WTC11 (cell line): ENCODE data around the gene MYH9. TPM values are rescaled to one million over a fixed set of nuclear protein-coding genes. Genes with fewer than 3 reads are reported as not detected.

Experiments used
- ATAC-seq: fragments of 200-7000 bp; cut with Tn5 transposase; 2 replicates; pipeline ENCODE4 v1.10.0; 2021; ENCODE audit warnings: mild to moderate bottlenecking, moderate library complexity
- CTCF ChIA-PET: fragments of 300-600 bp; sonication (Branson Sonifier 250); formaldehyde crosslinking; loops from one replicate; lab custom pipeline; 2021; ENCODE audit warnings: antibody characterized with exemption; lab: Charles Lee
- POLR2A ChIA-PET: fragments of 350-600 bp; sonication (Branson Sonifier 250); formaldehyde crosslinking; loops from one replicate; lab custom pipeline; 2021; ENCODE audit warnings: antibody characterized with exemption; lab: Charles Lee
- DNase-seq: peaks from one replicate; pipeline ENCODE4 v3.0.0; 2021; ENCODE audit warnings: low spot score
- H3K27ac Mint-ChIP-seq: 2 replicates; pipeline ENCODE4 v1.8.0; 2021; ENCODE audit warnings: mixed read lengths
- H3K27me3 Mint-ChIP-seq: 2 replicates; pipeline ENCODE4 v1.8.0; 2021; ENCODE audit warnings: low read depth, mild to moderate bottlenecking, moderate library complexity, mixed read lengths
- H3K36me3 Mint-ChIP-seq: 2 replicates; pipeline ENCODE4 v1.8.0; 2021; ENCODE audit warnings: mixed read lengths
- H3K4me1 Mint-ChIP-seq: 2 replicates; pipeline ENCODE4 v1.8.0; 2022; ENCODE audit warnings: mixed read lengths
- H3K4me3 Mint-ChIP-seq: 2 replicates; pipeline ENCODE4 v1.8.0; 2021; ENCODE audit warnings: mild to moderate bottlenecking, moderate library complexity, mixed read lengths
- H3K9me3 Mint-ChIP-seq: 2 replicates; pipeline ENCODE4 v1.8.0; 2021; ENCODE audit warnings: mixed read lengths
- FOXP1 ChIP-seq: sonication (generic); formaldehyde crosslinking; IDR thresholded peaks from 2 replicates; pipeline ENCODE4 v1.8.0; 2022; ENCODE audit warnings: missing genetic modification reagents, mild to moderate bottlenecking, moderate library complexity, borderline replicate concordance
- GRHL2 ChIP-seq: fragments of 250-450 bp; sonication (Bioruptor Pico); IDR thresholded peaks from 2 replicates; pipeline ENCODE4 v1.8.0; 2022; ENCODE audit warnings: mild to moderate bottlenecking, moderate library complexity; ENCODE audit not compliant: insufficient replicate concordance, severe bottlenecking
- IRF2 ChIP-seq: sonication (generic); formaldehyde crosslinking; IDR thresholded peaks from 2 replicates; pipeline ENCODE4 v1.8.0; 2022; ENCODE audit warnings: low read depth, missing genetic modification reagents, borderline replicate concordance
- KAT7 ChIP-seq: sonication (generic); formaldehyde crosslinking; IDR thresholded peaks from 2 replicates; pipeline ENCODE4 v1.8.1; 2023; ENCODE audit warnings: missing genetic modification reagents, mild to moderate bottlenecking, borderline replicate concordance
- MYBL2 ChIP-seq: sonication (generic); formaldehyde crosslinking; IDR thresholded peaks from 2 replicates; pipeline ENCODE4 v1.8.1; 2023; ENCODE audit warnings: mild to moderate bottlenecking, moderate library complexity, missing genetic modification reagents
- NR3C1 ChIP-seq: sonication (generic); formaldehyde crosslinking; conservative IDR thresholded peaks from 2 replicates; pipeline ENCODE4 v1.8.1; 2023; ENCODE audit warnings: low read depth, mild to moderate bottlenecking, missing genetic modification reagents
- TCF7 ChIP-seq: sonication (generic); formaldehyde crosslinking; IDR thresholded peaks from 2 replicates; pipeline ENCODE4 v1.8.0; 2022; ENCODE audit warnings: mild to moderate bottlenecking, low read depth, missing genetic modification reagents, moderate library complexity
- TEAD4 ChIP-seq: sonication (generic); formaldehyde crosslinking; IDR thresholded peaks from 2 replicates; pipeline ENCODE4 v1.8.0; 2022; ENCODE audit warnings: mild to moderate bottlenecking, missing genetic modification reagents
- ZBTB21 ChIP-seq: sonication (generic); formaldehyde crosslinking; IDR thresholded peaks from 2 replicates; pipeline ENCODE4 v1.8.1; 2023; ENCODE audit warnings: mild to moderate bottlenecking, missing genetic modification reagents, borderline replicate concordance
- ZNF121 ChIP-seq: sonication (generic); formaldehyde crosslinking; IDR thresholded peaks from 2 replicates; pipeline ENCODE4 v1.8.0; 2023; ENCODE audit warnings: missing genetic modification reagents
- ZNF232 ChIP-seq: sonication (generic); formaldehyde crosslinking; IDR thresholded peaks from 2 replicates; pipeline ENCODE4 v1.8.0; 2022; ENCODE audit warnings: mild to moderate bottlenecking, missing genetic modification reagents
- total RNA-seq: library from RNA; stranded (reverse); gene quantifications from 3 replicates; pipeline ENCODE4 v1.2.3, GENCODE V29; 2021
- TF ChIP-seq, protein P1 (sequence below): sonication (generic); formaldehyde crosslinking; IDR thresholded peaks from 2 replicates; pipeline ENCODE4 v1.8.1; 2023; ENCODE audit warnings: mild to moderate bottlenecking, missing genetic modification reagents, moderate library complexity
- TF ChIP-seq, protein P2 (sequence below): sonication (generic); formaldehyde crosslinking; IDR thresholded peaks from 2 replicates; pipeline ENCODE4 v1.8.1; 2023; ENCODE audit warnings: mild to moderate bottlenecking, missing genetic modification reagents, moderate library complexity
- TF ChIP-seq, protein P3 (sequence below): sonication (generic); formaldehyde crosslinking; IDR thresholded peaks from 2 replicates; pipeline ENCODE4 v1.8.0; 2022; ENCODE audit warnings: mild to moderate bottlenecking, missing genetic modification reagents
- TF ChIP-seq, protein P4 (sequence below): sonication (generic); formaldehyde crosslinking; IDR thresholded peaks from 2 replicates; pipeline ENCODE4 v1.8.1; 2023; ENCODE audit warnings: mild to moderate bottlenecking, moderate library complexity, missing genetic modification reagents
- TF ChIP-seq, protein P5 (sequence below): sonication (generic); formaldehyde crosslinking; IDR thresholded peaks from 2 replicates; pipeline ENCODE4 v1.8.0; 2023; ENCODE audit warnings: mild to moderate bottlenecking, missing genetic modification reagents
- TF ChIP-seq, protein P6 (sequence below): sonication (generic); formaldehyde crosslinking; IDR thresholded peaks from 2 replicates; pipeline ENCODE4 v1.8.1; 2022; ENCODE audit warnings: low read depth, missing genetic modification reagents, borderline replicate concordance
- TF ChIP-seq, protein P7 (sequence below): sonication (generic); formaldehyde crosslinking; IDR thresholded peaks from 2 replicates; pipeline ENCODE4 v1.8.1; 2022; ENCODE audit warnings: missing genetic modification reagents, borderline replicate concordance
- TF ChIP-seq, protein P8 (sequence below): sonication (generic); formaldehyde crosslinking; IDR thresholded peaks from 2 replicates; pipeline ENCODE4 v1.8.0; 2022; ENCODE audit warnings: missing genetic modification reagents

The MYH9 gene
- total RNA-seq, 1 experiment from 2014 or later, result 277 TPM

DNA sequence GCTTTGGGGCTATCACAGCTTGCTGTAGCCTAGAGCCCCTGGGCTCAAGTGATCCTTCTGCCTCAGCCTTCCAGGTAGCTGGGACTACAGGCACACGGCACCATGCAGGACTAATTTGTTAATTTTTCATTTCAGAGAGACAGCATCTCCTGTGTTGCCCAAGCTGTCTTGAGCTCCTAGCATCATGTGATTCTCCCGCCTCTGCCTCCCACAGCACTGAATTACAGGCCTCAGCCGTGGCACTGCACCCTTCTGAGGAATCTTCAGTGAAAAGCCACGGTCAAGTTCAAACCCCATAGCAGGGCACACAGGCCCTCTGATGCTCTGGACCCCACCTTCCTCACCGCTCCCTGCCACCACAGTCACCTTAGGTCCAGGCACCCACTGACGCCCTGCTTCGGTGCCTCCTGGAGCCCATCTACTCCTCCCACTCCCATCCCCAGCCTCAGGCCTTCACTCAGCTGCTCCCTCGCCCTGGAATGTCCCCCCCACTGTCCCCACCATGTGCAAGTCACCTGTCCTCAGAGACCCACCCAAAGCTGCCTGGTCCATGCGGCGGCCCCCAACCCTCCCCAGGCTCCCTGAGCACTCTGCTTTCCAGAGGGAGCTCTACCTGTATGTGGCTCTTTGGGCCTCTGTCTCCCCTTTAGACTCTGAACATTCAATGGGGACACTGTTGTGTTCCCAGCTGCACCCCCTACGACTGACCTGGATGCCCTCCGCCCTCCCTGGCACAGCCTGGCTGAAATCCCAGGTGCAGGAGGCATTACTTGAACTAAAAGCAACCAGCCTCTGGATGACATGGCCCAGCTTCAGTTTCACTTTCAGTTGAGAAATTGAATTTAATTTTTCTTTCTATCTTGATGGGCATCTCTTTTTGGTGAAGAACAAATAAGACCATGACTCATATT is 150.1 kb downstream of the MYH9 start (continued):
- TF ChIP-seq GRHL2 (CRISPR knock-in tag) (no peak), ZBTB21 (no peak), TEAD4 (CRISPR knock-in tag) (no peak), IRF2 (CRISPR knock-in tag) (no peak), ZNF121 (CRISPR knock-in tag) (no peak), TCF7 (no peak)
- TF ChIP-seq, protein P1, sequence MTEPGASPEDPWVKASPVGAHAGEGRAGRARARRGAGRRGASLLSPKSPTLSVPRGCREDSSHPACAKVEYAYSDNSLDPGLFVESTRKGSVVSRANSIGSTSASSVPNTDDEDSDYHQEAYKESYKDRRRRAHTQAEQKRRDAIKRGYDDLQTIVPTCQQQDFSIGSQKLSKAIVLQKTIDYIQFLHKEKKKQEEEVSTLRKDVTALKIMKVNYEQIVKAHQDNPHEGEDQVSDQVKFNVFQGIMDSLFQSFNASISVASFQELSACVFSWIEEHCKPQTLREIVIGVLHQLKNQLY (CRISPR knock-in tag), result no peak
- TF ChIP-seq, protein P2, sequence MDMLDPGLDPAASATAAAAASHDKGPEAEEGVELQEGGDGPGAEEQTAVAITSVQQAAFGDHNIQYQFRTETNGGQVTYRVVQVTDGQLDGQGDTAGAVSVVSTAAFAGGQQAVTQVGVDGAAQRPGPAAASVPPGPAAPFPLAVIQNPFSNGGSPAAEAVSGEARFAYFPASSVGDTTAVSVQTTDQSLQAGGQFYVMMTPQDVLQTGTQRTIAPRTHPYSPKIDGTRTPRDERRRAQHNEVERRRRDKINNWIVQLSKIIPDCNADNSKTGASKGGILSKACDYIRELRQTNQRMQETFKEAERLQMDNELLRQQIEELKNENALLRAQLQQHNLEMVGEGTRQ (CRISPR knock-in tag), result no peak
- TF ChIP-seq, protein P3, sequence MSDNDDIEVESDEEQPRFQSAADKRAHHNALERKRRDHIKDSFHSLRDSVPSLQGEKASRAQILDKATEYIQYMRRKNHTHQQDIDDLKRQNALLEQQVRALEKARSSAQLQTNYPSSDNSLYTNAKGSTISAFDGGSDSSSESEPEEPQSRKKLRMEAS (CRISPR knock-in tag), result no peak
- TF ChIP-seq, protein P4, sequence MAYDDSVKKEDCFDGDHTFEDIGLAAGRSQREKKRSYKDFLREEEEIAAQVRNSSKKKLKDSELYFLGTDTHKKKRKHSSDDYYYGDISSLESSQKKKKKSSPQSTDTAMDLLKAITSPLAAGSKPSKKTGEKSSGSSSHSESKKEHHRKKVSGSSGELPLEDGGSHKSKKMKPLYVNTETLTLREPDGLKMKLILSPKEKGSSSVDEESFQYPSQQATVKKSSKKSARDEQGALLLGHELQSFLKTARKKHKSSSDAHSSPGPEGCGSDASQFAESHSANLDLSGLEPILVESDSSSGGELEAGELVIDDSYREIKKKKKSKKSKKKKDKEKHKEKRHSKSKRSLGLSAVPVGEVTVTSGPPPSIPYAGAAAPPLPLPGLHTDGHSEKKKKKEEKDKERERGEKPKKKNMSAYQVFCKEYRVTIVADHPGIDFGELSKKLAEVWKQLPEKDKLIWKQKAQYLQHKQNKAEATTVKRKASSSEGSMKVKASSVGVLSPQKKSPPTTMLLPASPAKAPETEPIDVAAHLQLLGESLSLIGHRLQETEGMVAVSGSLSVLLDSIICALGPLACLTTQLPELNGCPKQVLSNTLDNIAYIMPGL (CRISPR knock-in tag), result no peak

DNA sequence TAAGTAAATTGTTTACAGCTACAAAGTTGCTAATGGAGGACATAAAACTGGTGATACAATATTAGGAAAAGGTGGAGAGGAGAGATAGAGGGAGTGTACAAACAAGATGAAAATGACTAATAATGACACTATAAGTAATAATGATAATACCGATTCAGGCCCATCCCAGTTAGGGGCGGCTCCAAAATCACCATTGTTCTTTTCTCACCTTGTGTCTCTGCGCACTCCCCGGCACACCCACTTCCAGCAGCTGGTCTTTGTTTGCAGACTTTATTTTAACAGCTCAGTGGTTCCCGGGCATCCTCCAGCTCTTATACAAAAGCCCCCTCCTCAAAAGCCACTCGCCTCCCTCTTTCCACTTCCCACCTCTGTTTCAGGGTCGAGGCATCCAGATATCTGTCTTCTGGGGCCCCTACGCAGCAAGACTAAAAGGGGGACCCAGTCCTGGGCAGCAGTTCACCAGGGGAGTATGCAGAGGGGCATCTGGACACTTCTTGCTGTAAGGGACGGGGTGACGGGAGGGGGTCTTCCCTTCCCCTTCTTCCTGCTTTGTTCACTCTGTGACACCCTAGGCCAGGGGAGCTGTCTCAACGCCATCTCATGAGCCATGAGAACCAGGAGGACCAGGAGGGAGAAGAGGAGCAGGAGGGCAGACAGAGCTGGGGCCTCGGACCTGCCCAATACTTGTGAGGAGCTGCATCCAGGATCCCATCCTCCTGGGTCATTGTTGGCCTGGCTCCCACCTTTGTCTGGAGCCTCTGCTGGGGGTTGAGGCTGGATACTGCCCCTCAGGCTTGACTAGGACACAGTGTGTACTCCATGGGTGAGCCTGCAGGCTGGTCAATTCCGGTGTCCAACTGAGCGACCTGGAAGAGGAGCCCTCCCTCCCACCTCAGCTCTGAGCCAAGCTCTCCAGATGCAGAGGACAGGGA is 151.1 kb downstream of the MYH9 start:
- Mint-ChIP-seq H3K4me3 (no peak overlapping the region), H3K4me1 (peaks cover 21% of the 10 kb centered on the region), H3K36me3 (peaks cover 6% of the 10 kb centered on the region), H3K9me3 (peaks cover 5% of the 10 kb centered on the region; the same call in 1 of the 2 replicates), H3K27me3 (no peaks in the 10 kb centered on the region; the same call in 1 of the 2 replicates), H3K27ac (no peak overlapping the region)
- POLR2A ChIA-PET, result no interaction called here
- ATAC-seq (no peak), DNase-seq (no peak)
- CTCF ChIA-PET, result interaction anchor here (0.8 to 2.1 kb wide), 7 partner anchors 23 to 245 kb away, joined by 3 to 7 read pairs (median 3); partner anchors contain the start of gene TXN2
- TF ChIP-seq, protein P5, sequence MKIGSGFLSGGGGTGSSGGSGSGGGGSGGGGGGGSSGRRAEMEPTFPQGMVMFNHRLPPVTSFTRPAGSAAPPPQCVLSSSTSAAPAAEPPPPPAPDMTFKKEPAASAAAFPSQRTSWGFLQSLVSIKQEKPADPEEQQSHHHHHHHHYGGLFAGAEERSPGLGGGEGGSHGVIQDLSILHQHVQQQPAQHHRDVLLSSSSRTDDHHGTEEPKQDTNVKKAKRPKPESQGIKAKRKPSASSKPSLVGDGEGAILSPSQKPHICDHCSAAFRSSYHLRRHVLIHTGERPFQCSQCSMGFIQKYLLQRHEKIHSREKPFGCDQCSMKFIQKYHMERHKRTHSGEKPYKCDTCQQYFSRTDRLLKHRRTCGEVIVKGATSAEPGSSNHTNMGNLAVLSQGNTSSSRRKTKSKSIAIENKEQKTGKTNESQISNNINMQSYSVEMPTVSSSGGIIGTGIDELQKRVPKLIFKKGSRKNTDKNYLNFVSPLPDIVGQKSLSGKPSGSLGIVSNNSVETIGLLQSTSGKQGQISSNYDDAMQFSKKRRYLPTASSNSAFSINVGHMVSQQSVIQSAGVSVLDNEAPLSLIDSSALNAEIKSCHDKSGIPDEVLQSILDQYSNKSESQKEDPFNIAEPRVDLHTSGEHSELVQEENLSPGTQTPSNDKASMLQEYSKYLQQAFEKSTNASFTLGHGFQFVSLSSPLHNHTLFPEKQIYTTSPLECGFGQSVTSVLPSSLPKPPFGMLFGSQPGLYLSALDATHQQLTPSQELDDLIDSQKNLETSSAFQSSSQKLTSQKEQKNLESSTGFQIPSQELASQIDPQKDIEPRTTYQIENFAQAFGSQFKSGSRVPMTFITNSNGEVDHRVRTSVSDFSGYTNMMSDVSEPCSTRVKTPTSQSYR (CRISPR knock-in tag), result no peak
- TF ChIP-seq MYBL2 (CRISPR knock-in tag) (no peak), FOXP1 (CRISPR knock-in tag) (no peak), NR3C1 (CRISPR knock-in tag) (no peak), KAT7 (CRISPR knock-in tag) (no peak), GRHL2 (CRISPR knock-in tag) (no peak), ZNF232 (CRISPR knock-in tag) (no peak)
- TF ChIP-seq, protein P6, sequence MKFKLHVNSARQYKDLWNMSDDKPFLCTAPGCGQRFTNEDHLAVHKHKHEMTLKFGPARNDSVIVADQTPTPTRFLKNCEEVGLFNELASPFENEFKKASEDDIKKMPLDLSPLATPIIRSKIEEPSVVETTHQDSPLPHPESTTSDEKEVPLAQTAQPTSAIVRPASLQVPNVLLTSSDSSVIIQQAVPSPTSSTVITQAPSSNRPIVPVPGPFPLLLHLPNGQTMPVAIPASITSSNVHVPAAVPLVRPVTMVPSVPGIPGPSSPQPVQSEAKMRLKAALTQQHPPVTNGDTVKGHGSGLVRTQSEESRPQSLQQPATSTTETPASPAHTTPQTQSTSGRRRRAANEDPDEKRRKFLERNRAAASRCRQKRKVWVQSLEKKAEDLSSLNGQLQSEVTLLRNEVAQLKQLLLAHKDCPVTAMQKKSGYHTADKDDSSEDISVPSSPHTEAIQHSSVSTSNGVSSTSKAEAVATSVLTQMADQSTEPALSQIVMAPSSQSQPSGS (CRISPR knock-in tag), result no peak
- TF ChIP-seq, protein P7, sequence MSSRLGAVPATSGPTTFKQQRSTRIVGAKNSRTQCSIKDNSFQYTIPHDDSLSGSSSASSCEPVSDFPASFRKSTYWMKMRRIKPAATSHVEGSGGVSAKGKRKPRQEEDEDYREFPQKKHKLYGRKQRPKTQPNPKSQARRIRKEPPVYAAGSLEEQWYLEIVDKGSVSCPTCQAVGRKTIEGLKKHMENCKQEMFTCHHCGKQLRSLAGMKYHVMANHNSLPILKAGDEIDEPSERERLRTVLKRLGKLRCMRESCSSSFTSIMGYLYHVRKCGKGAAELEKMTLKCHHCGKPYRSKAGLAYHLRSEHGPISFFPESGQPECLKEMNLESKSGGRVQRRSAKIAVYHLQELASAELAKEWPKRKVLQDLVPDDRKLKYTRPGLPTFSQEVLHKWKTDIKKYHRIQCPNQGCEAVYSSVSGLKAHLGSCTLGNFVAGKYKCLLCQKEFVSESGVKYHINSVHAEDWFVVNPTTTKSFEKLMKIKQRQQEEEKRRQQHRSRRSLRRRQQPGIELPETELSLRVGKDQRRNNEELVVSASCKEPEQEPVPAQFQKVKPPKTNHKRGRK (CRISPR knock-in tag), result no peak
- TF ChIP-seq, protein P8, sequence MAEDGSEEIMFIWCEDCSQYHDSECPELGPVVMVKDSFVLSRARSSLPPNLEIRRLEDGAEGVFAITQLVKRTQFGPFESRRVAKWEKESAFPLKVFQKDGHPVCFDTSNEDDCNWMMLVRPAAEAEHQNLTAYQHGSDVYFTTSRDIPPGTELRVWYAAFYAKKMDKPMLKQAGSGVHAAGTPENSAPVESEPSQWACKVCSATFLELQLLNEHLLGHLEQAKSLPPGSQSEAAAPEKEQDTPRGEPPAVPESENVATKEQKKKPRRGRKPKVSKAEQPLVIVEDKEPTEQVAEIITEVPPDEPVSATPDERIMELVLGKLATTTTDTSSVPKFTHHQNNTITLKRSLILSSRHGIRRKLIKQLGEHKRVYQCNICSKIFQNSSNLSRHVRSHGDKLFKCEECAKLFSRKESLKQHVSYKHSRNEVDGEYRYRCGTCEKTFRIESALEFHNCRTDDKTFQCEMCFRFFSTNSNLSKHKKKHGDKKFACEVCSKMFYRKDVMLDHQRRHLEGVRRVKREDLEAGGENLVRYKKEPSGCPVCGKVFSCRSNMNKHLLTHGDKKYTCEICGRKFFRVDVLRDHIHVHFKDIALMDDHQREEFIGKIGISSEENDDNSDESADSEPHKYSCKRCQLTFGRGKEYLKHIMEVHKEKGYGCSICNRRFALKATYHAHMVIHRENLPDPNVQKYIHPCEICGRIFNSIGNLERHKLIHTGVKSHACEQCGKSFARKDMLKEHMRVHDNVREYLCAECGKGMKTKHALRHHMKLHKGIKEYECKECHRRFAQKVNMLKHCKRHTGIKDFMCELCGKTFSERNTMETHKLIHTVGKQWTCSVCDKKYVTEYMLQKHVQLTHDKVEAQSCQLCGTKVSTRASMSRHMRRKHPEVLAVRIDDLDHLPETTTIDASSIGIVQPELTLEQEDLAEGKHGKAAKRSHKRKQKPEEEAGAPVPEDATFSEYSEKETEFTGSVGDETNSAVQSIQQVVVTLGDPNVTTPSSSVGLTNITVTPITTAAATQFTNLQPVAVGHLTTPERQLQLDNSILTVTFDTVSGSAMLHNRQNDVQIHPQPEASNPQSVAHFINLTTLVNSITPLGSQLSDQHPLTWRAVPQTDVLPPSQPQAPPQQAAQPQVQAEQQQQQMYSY (CRISPR knock-in tag), result no peak
